Limb (tissue), 2 donors: ENCODE measurements around the gene RFXAP.

Source experiments
- DNase-seq, 2 donors: peaks; one replicate each; pipeline ENCODE4 v3.0.0-alpha.2; 2016; ENCODE audit errors: extremely low spot score in 2 of 2

The RFXAP gene

DNA sequence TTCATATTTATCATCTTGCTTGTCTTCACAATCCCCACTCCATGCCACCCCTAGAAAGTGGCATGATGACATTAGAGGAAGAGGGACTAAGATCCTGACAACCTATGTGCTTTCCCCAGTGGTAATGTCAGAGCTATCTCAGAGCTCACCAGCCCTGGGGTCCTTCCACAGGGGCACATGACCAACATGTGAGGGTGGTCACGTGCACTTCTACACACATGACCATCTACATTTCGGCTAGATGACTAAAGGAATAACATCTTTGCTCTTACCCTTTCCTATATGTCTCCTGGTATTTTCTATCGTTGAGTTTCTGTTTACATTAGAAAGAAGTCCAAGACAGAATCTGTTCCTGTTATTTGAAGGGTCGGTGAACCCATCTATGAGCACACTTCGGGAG lies 46.2 kb downstream of the RFXAP start:
- no peak for DNase-seq

DNA sequence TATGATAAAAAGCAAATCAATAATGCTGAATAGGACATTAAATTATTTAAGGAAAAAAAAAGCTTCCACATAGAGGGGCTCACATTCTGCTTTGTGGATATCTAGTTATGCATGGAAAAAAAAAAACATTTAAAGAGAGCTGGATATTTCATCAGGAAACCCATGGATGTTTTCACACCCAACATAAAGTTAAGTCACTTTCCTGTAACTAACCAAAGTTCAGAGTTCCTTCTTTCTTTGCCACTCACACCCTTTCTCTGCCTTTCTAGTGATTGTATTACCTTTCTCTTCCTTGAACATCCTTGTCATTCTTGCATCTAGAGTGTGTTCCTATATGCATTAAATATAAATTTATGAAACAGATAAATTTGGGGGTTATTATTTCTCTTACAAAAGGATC lies 47.2 kb downstream of the RFXAP start:
- DNase-seq: no peak

DNA sequence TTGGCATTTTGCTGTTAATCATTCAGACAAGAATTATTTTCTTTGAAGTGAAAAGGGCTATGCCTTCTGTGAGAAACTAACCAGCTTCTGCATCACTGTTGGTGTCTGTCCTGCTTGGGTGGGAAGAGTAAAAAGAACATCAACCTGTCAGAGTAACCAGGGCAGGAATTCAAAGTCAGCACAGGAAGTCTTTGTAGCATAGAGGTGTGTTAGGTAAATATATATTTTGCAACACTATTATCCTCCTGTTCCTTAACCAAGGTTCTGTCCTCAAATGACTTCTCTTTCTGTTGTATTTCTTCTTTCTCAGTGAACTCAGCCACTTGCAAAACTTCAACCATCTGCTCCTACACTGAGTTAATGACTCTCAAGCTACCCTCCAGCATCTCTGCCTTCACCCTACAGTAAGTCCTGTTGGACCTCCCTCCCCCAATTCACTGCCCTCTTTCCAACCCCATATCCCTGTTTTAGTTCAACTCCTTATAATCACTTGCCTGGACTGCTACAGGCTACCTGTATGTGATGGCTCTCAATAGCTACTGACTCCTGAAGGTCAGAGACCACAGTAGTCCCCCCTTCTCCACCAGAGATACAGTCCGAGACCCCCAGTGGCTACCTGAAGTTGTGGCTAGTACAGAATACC lies 51.1 kb downstream of the RFXAP start:
- no peak for DNase-seq

DNA sequence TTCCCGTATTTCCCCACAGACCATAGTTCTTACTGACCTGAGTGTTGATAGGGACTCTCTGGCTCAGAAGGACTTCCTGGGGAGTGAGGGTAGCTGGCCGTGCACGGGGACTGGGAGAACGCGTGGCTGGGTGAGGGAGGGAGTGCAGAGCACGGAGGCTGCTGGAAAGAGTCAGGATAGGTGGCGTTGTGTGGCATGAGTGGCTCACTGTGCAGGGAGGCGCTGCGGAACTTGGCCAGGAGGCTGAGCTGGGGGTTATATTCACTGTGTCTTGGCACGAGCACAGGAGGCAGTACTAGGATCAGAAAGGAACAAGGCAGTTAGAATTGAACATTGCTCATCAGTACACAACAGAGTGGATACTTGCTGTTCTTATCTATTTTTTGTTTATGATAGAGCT lies 53.6 kb downstream of the RFXAP start:
- DNase-seq: no peak

DNA sequence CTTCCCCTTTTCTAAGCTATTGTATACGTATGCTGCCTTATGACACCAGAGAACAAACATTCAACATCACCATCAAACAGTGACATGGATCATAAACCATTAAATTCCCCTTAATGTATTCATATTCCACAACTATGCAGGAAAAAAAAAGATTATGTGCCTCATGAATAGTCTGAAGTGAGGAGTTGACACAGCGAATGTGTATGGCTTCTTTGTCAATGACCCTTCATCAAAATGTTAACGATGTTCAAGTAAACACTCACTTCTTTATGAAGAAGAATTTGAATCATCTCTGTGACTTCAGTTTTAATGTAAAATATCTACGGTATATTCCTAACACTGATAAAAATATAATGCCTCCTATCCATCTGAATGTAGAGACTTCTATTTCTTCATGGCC lies 56.4 kb downstream of the RFXAP start:
- no peak for DNase-seq

DNA sequence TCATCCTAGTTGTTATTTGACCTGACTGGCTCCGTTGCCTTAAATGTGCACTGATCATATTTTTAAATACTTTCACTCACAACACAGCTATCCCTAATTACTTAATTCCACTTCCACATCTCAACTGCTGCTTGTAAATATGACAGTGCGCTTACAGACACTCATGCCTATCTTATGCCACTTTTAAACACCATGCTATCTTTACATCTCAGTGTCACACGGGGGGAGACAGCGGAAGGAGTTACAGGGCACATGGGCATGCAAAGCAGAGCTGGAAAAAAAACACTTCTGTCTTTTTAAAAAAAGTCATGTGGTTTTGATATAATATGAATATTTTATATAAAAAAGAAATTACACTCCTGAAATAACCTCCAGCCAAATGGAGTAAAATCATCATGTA lies 56.9 kb downstream of the RFXAP start:
- DNase-seq: no peak
